ENCODE data around the gene TSC1. TPM values are rescaled to one million over a fixed set of nuclear protein-coding genes. Genes with fewer than 3 reads are reported as not detected.

TSC1 gene
- total and polyA plus RNA-seq, 9 donors, result 18.9 to 49.1 (median 40.5) TPM

GRCh38 chr9:132945186-132946130 lies 1.0 kb upstream of the TSC1 start:
- Histone ChIP-seq H3K4me1 (ENCODE audit: insufficient read depth) (peaks cover 3% of the 10 kb centered on the region), H3K36me3 (no peaks in the 10 kb centered on the region), H3K27me3 (no peaks in the 10 kb centered on the region), H3K4me3 (peak overlapping the region; percentile 98), H3K27ac (peak overlapping the region; percentile 99), H3K9me3 (no peaks in the 10 kb centered on the region)
- WGBS, 3 donors, result 63 to 69% (median 67%) methylated on average over 23 of the region's 23 CpGs
- intact Hi-C loops (cut with DNase I), result no loop called here
- no peak for DNase-seq
- no peak for TF ChIP-seq EP300 (IDR thresholded peaks at IDR 0.05)
- no peak for TF ChIP-seq CTCF (IDR thresholded peaks at IDR 0.05)
- no peak for TF ChIP-seq POLR2A (IDR thresholded peaks at IDR 0.05)

- Histone ChIP-seq H3K36me3 (no peaks in the 10 kb centered on the region), H3K27me3 (no peaks in the 10 kb centered on the region), H3K27ac (peak overlapping the region; percentile 99), H3K9me3 (no peaks in the 10 kb centered on the region), H3K4me3 (peak overlapping the region; percentile 98), H3K4me1 (ENCODE audit: insufficient read depth) (peaks cover 3% of the 10 kb centered on the region)
- 0 to 2% (median 1%) methylated on average over 25 of the region's 25 CpGs for WGBS, 3 donors
- TF ChIP-seq EP300 (IDR thresholded peaks at IDR 0.05) (no peak), CTCF (IDR thresholded peaks at IDR 0.05) (no peak), POLR2A (IDR thresholded peaks at IDR 0.05) (no peak)
- peak in 1 of 5 donors; percentile 24 for DNase-seq
- intact Hi-C loops (cut with DNase I), result no loop called here
Observed at GRCh38 chr9:132943651-132944293, 644 bp downstream of the TSC1 start.

GRCh38 chr9:132942541-132943182 lies 1.8 kb downstream of the TSC1 start:
- 22 to 33% (median 26%) methylated on average over 5 of the region's 5 CpGs for WGBS, 3 donors
- no peak for DNase-seq
- Histone ChIP-seq H3K9me3 (no peaks in the 10 kb centered on the region), H3K4me1 (ENCODE audit: insufficient read depth) (peaks cover 5% of the 10 kb centered on the region), H3K27ac (no peak overlapping the region), H3K4me3 (no peak overlapping the region), H3K36me3 (no peaks in the 10 kb centered on the region), H3K27me3 (no peaks in the 10 kb centered on the region)
- intact Hi-C loops (cut with DNase I), result no loop called here
- TF ChIP-seq CTCF (IDR thresholded peaks at IDR 0.05), result no peak
- TF ChIP-seq POLR2A (IDR thresholded peaks at IDR 0.05), result no peak
- no peak for TF ChIP-seq EP300 (IDR thresholded peaks at IDR 0.05)

GRCh38 chr9:132939169-132939568 lies 5.2 kb downstream of the TSC1 start:
- 95 to 100% (median 96%) methylated on average over 1 of the region's 1 CpG for WGBS, 3 donors
- TF ChIP-seq CTCF (IDR thresholded peaks at IDR 0.05) (no peak), EP300 (IDR thresholded peaks at IDR 0.05) (no peak), POLR2A (IDR thresholded peaks at IDR 0.05) (no peak)

More at GRCh38 chr9:132939169-132939568, 5.2 kb downstream of the TSC1 start:
- intact Hi-C loops (cut with DNase I), result no loop called here
- H3K4me3 ChIP-seq, result no peak overlapping the region
- H3K27me3 ChIP-seq, result no peaks in the 10 kb centered on the region
- no peak overlapping the region for H3K27ac ChIP-seq
- H3K9me3 ChIP-seq, result no peaks in the 10 kb centered on the region
- peaks cover 5% of the 10 kb centered on the region for H3K4me1 ChIP-seq (ENCODE audit: insufficient read depth)
- DNase-seq, result no peak
- no peaks in the 10 kb centered on the region for H3K36me3 ChIP-seq
